Hindlimb muscle (tissue), 1 donor: ENCODE measurements around the gene TTC9. TPM values are rescaled to one million over a fixed set of nuclear protein-coding genes. Genes with fewer than 3 reads are reported as not detected.

Experiments
- DNase-seq: peaks from one replicate; pipeline ENCODE4 v3.0.0-alpha.2; 2013
- polyA plus RNA-seq: library from polyadenylated mRNA; unstranded; fragments of 120-200 nt; gene quantifications from one replicate; pipeline ENCODE4 v1.2.1, GENCODE V29; 2013; ENCODE audit not compliant: insufficient read length

TTC9 gene
- polyA plus RNA-seq, 1 donor = 8.1 TPM

GRCh38 chr14:70646705-70647104 is 5.0 kb downstream of the TTC9 start:
- no peak for DNase-seq

GRCh38 chr14:70648346-70648745 is 6.6 kb downstream of the TTC9 start:
- peak; percentile 12 for DNase-seq

GRCh38 chr14:70649803-70650202 is 8.1 kb downstream of the TTC9 start:
- no peak for DNase-seq

- DNase-seq = no peak
These were observed 9.8 kb downstream of the TTC9 start for GRCh38 chr14:70651522-70651921.

- no peak for DNase-seq
These were observed 11.2 kb downstream of the TTC9 start for GRCh38 chr14:70652871-70653270.

- no peak for DNase-seq
These were observed 11.9 kb downstream of the TTC9 start for GRCh38 chr14:70653662-70654061.

GRCh38 chr14:70654632-70655031 is 12.9 kb downstream of the TTC9 start:
- no peak for DNase-seq

GRCh38 chr14:70655110-70655826 is 13.6 kb downstream of the TTC9 start:
- DNase-seq = no peak

- DNase-seq = no peak
These were observed 17.2 kb downstream of the TTC9 start for GRCh38 chr14:70658899-70659298.

GRCh38 chr14:70660967-70661893 is 19.5 kb downstream of the TTC9 start:
- DNase-seq = no peak

GRCh38 chr14:70662080-70662479 is 20.4 kb downstream of the TTC9 start:
- no peak for DNase-seq

GRCh38 chr14:70662816-70663215 is 21.1 kb downstream of the TTC9 start:
- DNase-seq = no peak

GRCh38 chr14:70663707-70664179 is 22.0 kb downstream of the TTC9 start:
- no peak for DNase-seq

GRCh38 chr14:70664698-70665447 is 23.2 kb downstream of the TTC9 start:
- no peak for DNase-seq

GRCh38 chr14:70665448-70666360 is 24.0 kb downstream of the TTC9 start:
- DNase-seq = no peak

GRCh38 chr14:70666361-70666686 is 24.6 kb downstream of the TTC9 start:
- DNase-seq = no peak

GRCh38 chr14:70670992-70671651 is 29.4 kb downstream of the TTC9 start:
- DNase-seq = no peak

- no peak for DNase-seq
These were observed 30.2 kb downstream of the TTC9 start for GRCh38 chr14:70671652-70672644.

GRCh38 chr14:70677341-70677740 is 35.6 kb downstream of the TTC9 start:
- no peak for DNase-seq

- no peak for DNase-seq
These were observed 39.0 kb downstream of the TTC9 start for GRCh38 chr14:70680748-70681147.
